ENCODE measurements around the gene UFD1.

UFD1 gene

DNA sequence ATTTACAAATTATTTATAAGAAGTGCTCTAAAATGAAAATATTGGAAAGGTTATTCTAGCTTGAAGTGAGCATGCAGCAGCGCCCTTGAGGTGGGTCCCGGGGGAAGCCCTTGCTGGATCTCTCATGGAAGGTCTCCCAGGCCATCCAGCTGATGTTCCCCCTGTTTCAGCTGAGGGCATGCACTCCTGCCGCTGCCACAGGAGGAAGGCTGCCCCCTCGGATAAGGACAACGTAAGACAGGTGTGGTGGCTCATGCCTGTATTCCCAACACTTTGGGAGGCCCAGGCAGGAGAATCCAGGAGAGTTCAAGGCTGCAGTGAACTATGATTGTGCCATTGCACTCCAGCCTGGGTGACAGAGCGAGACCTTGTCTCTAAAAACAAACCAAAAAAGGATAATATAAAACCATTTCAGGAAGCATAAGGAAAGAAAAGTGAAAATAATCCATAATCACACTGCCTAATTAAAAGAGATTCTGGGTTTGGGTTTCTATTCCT lies 15.7 kb upstream of the UFD1 start:
- DNase-seq = no peak

DNA sequence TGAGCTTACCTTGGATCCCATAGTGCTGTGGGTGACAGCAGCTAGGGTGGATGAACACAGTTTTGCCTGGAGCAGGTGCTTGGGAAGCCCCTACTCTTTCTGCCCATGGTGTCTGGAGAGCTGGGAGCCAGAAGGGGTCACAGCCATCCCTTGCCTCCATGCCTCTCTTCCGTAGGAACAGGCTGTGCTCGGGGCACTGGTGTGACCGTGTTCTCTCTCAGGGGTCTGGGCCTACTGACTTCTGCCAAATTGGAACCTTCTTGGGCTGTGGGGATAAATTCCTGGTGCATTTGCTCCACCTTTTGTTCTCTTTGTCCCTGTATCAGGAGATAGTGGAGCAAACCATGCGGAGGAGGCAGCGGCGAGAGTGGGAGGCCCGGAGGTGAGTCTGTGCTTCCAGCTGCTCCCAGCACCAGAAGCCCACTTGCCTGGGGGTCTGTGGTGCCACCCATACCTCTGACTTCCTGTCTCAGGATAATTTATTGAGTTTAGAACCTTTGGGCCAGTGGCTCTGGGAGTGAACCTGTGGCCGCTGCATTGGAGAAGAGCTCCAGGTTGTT lies 15.1 kb upstream of the UFD1 start:
- DNase-seq = no peak

GRCh38 chr22:19492504-19493174 lies 13.6 kb upstream of the UFD1 start:
- DNase-seq = no peak

GRCh38 chr22:19490628-19491230 lies 11.7 kb upstream of the UFD1 start:
- no peak for DNase-seq

- DNase-seq = no peak
Observed at GRCh38 chr22:19488884-19489843, 10.2 kb upstream of the UFD1 start.

DNA sequence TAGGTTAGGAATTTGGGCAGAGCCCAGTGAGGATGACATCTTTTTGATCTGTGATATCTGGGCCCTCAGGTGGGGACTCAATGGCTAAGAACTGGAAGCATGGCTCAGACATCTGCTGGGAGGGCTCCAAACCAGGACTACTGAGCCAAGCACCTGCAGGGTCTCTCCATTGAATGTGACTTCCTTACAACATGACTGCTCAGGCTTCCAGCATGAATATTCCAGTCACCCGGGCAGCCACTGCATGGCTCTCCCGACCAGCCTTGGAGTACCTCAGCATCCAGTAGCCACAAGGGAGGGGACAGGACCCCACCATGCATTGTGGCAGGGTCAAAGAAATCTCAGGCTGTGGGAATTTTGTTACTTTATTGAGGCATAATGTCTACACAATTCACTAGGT lies 9.3 kb upstream of the UFD1 start:
- no peak for DNase-seq

DNA sequence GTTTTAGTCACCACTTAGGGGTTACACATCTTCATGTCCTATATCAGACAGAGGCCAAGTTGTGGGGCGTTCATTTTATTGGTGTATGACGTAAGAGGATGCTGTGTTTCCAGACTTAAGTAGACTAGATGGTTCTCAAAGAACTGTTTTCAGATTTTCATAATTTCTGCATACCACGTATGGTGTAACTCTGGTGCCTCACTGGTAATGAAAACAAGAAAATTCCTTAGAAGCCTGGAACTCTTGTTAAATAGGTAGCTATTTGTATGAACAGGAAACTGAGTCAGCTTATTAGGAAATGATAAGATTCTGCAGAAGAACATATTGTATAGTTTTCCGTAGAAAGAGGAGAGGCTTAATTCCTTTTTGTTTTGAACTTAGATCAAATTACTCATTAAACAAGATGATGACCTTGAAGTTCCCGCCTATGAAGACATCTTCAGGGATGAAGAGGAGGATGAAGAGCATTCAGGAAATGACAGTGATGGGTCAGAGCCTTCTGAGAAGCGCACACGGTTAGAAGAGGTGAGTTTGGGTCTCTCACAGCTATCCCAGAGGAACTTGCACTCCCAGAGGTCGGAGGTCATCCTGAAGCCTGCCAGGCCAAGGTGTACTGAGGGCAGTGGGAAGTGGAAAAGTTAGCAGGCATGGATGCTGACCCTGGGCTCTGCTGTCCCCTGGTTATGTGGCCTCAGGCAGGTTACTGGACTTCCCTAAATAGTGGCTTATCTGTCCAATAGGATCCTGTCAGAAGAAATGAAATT lies 4.7 kb upstream of the UFD1 start:
- DNase-seq = no peak

- no peak for DNase-seq
Observed at GRCh38 chr22:19482297-19482696, 3.3 kb upstream of the UFD1 start.

- no peak for DNase-seq
Observed at GRCh38 chr22:19480789-19481188, 1.8 kb upstream of the UFD1 start.

- DNase-seq = no peak
Observed at GRCh38 chr22:19480173-19480568, 1.2 kb upstream of the UFD1 start.

- peak; percentile 95 for DNase-seq
Observed at GRCh38 chr22:19479355-19480172, 571 bp upstream of the UFD1 start, which contains the start of gene CDC45. CDC45 (plus strand) TSS chr22:19479920; CDS start chr22:19479969, 49 bp downstream.

GRCh38 chr22:19478045-19478900 lies 720 bp downstream of the UFD1 start:
- DNase-seq = no peak

GRCh38 chr22:19477321-19478044 lies 1.5 kb downstream of the UFD1 start:
- DNase-seq = no peak

- no peak for DNase-seq
Observed at GRCh38 chr22:19476023-19476422, 3.0 kb downstream of the UFD1 start.

DNA sequence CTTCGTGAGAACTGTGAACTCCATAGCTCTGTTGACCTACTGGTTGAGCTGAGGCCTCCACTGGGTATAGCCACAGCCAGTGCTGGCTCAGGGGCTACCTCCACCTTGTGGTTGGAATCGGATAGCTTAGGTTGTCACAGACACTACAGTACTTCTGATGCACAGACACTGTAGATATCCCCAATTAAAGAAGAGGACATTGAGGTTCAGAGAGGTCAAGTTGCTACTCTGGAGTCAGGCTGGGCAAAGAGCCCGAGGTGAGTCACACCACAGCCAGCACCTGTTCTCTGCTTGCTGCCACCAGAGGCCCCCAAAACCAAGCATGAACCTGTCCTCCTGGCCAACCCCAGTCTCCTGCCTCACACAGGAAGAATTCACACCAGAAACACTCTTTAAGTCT lies 5.4 kb downstream of the UFD1 start:
- no peak for DNase-seq

DNA sequence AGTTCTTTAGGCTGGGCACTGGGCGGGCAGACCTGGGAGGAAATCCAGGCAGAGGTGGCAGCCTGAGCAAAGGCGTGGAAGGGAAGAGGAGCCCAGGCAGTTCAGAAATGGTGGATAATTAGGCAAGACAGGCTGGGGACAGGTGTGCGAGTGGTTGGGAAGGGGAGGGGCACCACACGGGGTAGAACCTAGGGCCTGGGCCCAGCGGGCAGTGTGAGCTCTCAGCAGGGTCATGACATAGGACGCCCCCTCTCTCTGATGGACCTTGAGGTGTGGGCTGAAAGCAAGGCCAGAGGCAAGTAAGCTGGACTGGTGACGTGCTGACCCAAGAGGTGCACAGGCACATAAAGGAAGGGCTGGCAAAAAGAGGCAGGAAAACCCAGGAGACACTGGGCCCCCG lies 6.8 kb downstream of the UFD1 start:
- no peak for DNase-seq

DNA sequence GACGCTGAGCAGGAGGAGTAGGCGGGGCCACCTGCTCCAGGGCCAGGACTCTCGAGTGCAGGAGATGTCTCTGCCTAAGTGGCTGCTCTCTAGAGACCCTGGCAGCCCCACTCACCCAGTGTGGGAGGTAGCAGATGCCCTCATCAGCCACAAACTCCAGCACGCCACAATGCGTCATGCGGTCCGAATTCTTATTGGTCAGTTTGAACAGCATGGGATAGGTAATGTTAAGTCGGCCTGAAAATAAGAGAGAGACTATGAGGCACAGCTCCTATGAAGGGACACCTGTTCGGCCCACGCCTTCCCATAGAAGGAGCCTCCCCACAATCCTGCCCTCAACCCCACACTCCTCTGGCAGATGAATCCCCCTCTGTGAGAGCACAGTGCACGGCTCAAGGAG lies 7.4 kb downstream of the UFD1 start:
- no peak for DNase-seq

DNA sequence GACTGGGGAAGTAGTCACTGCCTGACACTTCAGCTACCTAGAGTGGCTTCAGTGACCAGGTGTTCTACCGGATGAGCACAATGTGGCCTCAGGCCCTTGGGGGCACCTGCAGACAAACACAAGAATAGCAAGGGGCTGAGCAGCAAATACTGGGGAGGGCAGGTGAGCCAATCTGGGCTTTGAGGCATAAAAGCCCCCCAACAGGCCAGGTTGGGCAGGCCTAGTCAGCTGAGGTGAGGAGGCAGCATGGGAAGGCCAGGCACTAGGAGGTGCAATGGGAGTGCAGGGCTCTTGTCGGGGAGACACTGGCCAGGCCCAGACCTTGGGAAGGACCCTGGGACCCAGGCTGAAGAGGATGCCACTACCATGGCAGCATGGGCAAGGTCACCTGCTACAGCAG lies 9.0 kb downstream of the UFD1 start:
- DNase-seq = no peak

GRCh38 chr22:19469421-19469820 lies 9.6 kb downstream of the UFD1 start:
- DNase-seq = no peak

DNA sequence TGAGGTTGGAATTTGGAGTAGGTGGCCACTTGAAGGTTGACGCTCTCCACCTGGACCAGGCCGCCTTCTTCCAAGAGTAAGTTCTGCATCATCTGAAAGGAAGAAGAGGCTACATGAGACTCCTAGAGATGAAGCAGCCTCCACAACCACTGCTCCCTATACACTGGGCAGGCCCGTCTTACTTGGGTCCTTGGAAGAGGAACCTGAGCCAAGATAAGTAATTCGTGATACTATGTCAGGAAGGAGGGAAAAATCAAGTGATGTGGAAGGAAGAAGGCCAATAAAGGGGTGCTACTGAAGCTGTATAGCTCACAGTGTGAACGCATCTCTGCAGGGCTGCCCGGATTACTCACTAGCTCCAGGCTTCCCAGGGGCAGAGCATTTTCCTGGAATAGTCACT lies 11.1 kb downstream of the UFD1 start:
- no peak for DNase-seq

Data from NCI-H2081 treated with DMSO at 0.1 percent for 48 hours (cell line).